GM20000 (cell line): ENCODE results near the gene HPS5.
"Not testable (repeated sequence)": the region's sequence is repeated elsewhere in the genome, so short reads cannot be mapped to it uniquely, and the experiment has no call there.

Source experiments
- DNase-seq: peaks from one replicate; pipeline ENCODE4 v3.0.0; 2012; ENCODE audit warnings: low spot score
- TF ChIP-seq, protein P1 (sequence below): IDR thresholded peaks from 2 replicates; pipeline ENCODE4 v1.5.1; 2012; ENCODE audit warnings: mild to moderate bottlenecking, control low read depth; ENCODE audit errors: extremely low read depth, missing control alignments

The HPS5 gene

GRCh38 chr11:18332302-18332701, 10.4 kb upstream of the HPS5 start:
- DNase-seq: no peak
- TF ChIP-seq, protein P1, sequence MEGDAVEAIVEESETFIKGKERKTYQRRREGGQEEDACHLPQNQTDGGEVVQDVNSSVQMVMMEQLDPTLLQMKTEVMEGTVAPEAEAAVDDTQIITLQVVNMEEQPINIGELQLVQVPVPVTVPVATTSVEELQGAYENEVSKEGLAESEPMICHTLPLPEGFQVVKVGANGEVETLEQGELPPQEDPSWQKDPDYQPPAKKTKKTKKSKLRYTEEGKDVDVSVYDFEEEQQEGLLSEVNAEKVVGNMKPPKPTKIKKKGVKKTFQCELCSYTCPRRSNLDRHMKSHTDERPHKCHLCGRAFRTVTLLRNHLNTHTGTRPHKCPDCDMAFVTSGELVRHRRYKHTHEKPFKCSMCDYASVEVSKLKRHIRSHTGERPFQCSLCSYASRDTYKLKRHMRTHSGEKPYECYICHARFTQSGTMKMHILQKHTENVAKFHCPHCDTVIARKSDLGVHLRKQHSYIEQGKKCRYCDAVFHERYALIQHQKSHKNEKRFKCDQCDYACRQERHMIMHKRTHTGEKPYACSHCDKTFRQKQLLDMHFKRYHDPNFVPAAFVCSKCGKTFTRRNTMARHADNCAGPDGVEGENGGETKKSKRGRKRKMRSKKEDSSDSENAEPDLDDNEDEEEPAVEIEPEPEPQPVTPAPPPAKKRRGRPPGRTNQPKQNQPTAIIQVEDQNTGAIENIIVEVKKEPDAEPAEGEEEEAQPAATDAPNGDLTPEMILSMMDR: no peak

GRCh38 chr11:18330921-18331320, 9.0 kb upstream of the HPS5 start:
- DNase-seq: no peak
- TF ChIP-seq, protein P1: no peak

DNA sequence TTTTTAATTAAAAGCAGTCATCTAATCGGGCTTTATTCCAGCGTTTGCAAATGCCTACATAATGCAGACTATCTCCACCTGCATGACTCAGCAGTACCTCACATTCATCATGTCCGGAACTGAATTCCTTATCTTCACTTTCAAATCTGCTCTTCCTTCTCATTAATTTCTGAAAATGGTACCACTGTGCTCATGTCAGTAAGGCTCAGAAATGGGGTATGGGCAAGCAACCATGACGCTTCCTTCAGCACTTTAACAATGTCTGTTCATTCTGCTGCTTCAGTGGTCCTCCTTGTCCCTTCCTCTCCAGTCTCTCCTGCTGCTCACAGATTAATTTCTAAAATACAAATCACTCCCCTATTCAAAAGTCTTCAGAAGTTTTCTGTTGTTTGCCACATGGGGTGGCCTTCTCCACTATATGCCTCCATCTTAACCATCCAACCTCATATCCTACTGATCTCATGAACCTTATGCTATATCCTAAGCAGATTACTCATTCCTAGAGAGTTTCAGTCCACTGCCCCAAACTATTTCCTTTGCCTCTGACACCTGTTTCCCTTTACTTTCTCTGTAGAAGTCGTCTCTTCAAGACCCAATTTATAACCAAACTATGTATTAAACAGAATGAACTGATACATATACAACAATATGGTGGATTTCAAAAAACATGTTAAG, 7.4 kb upstream of the HPS5 start:
- DNase-seq: no peak
- TF ChIP-seq, protein P1: no peak

DNA sequence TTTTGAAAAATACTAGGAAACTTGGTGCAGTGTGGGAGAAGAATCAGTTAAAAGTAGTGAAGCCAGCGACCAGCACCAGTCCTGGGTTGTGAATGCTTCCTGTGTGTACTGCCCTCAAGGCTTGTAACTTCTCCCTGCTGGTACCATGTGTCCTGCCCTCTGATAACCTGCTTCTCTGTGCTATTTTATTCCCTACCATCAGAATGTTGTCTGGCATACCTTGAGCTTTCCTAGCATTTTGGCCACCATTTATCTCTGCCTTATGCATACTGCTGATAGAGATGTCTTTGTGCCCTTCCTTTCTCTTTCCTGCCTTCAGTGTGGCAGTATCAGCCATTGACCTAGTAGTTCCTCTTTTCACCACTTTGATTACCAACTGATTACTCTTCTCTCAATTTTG, 2.4 kb upstream of the HPS5 start:
- DNase-seq: no peak
- TF ChIP-seq, protein P1: no peak

GRCh38 chr11:18323881-18324280, 1.9 kb upstream of the HPS5 start:
- not testable (repeated sequence) for DNase-seq

DNA sequence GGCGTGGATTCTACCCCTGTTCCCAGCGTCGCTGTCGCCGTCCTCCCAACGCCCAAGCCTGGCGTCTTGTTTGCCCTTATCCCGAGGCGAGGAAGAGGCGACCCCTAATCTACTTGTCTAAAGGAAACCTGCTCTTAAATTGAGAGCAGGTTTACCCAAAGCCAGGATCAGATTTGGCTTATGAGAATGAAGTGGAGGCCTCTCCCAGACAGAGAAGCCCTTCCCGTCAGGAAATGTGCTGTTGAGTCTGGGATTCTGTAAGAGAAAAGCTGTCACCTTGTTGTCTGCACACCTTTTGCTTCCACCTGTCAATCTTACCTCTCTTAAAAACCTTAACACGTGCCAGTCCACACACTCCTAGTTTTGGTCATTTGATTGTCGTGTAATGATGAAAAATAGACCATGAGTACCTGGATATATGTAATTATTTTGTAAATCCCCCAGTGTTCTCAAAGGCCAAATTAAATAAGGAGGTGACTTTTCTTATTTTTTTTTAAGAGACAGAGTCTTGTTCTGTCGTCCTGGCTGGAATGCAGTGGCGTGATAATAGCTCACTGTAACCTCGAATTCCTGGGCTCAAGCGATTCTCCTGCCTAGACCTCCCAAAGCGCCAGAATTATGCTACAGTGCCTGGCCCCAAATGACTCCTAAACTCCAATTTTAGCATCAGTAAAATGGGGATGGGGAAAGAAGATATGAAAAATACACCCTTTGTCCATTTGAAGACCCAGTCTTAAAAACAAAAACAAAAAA, 1.1 kb upstream of the HPS5 start:
- DNase-seq: no peak
- TF ChIP-seq, protein P1: no peak

DNA sequence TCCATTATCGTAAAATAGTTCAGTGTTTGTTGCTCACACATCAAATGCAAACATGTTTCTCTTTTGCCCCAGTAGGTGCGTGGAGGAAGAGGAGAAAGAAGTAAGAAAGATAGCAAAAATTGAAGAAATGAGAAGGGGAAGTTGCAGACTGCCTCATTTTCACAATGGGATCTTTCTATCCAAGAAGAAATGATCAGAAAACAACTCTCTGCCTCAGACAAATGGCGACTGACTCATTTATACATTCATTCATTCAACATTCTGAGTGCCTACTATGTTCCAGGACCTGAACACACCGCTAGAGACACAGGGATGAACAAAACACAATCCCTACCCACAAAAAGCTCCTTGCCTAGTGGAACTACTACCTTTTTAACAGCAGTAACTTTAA, 367 bp downstream of the HPS5 start:
- no peak for DNase-seq
- TF ChIP-seq, protein P1: no peak

- no peak for DNase-seq
- TF ChIP-seq, protein P1: no peak
Observed at GRCh38 chr11:18320617-18321016, 1.3 kb downstream of the HPS5 start.
